GM12864 (cell line): ENCODE results near the gene TRIM58.

ENCODE experiments used
- DNase-seq: peaks from one replicate; pipeline ENCODE4 v3.0.0-alpha.2; 2011; ENCODE audit warnings: low read depth
- H3K4me3 ChIP-seq: 2 replicates; pipeline ENCODE4 v1.5.1; 2011; ENCODE audit warnings: mild to moderate bottlenecking, low read depth, low read length, control low read depth
- CTCF ChIP-seq: IDR thresholded peaks from 2 replicates; pipeline ENCODE4 v1.5.1; 2011; ENCODE audit warnings: low read depth, mild to moderate bottlenecking, moderate library complexity, low read length, control low read depth, inconsistent platforms; ENCODE audit errors: missing control alignments

TRIM58 gene

GRCh38 chr1:247906504-247907047 is 49.6 kb downstream of the TRIM58 start:
- no peak overlapping the region for H3K4me3 ChIP-seq
- TF ChIP-seq CTCF = no peak
- DNase-seq = no peak

DNA sequence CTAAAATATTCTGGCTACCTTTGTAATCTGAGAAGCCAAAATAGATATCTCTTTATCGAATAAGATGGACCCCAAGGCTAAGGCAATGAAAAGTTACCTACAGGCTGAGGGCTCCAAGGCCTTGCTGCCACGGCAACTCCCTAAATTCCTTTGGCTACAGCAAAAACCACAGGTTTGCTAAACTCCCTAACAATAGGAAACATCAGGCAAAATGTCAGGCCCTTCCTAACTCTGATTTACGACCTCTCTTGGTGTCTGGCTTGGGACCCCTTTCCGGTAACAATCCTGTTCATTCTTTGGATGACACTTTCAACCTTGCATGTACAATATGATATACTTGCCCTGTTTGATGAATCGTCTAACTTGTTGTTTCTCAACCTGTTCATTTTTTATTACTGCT is 51.8 kb downstream of the TRIM58 start:
- TF ChIP-seq CTCF = no peak
- DNase-seq = no peak
- no peak overlapping the region for H3K4me3 ChIP-seq

DNA sequence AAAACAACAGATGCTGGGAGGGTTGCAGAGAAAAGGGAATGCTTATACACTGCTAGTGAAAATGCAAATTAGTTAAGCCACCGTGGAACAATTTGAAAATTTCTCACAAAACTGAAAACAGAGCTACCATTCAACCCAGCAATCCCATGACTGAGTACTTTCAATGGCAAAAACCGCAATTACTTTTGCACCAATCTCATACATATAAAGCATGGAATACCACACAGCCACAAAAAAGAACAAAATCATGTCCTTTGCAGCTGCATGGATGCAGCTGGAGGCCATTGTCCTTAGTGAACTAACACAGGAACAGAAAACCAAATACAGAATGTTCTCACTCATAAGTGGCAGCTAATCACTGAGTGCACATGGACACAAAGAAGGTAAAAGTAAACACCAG is 56.8 kb downstream of the TRIM58 start:
- DNase-seq = no peak
- no peak for TF ChIP-seq CTCF
- H3K4me3 ChIP-seq = no peak overlapping the region

- DNase-seq = no peak
- no peak for TF ChIP-seq CTCF
- H3K4me3 ChIP-seq = no peak overlapping the region
Measured at GRCh38 chr1:247914941-247915662, 58.1 kb downstream of the TRIM58 start.

- no peak within 1 kb of the TSS for H3K4me3 ChIP-seq
- no peak for DNase-seq
- no peak for TF ChIP-seq CTCF
Measured at GRCh38 chr1:247919952-247920351, 63.0 kb downstream of the TRIM58 start, which contains the start of gene OR2T8. Gene OR2T8, plus strand, starts transcription at chr1:247920252. Its CDS starts 766 bp downstream, at chr1:247921018.

DNA sequence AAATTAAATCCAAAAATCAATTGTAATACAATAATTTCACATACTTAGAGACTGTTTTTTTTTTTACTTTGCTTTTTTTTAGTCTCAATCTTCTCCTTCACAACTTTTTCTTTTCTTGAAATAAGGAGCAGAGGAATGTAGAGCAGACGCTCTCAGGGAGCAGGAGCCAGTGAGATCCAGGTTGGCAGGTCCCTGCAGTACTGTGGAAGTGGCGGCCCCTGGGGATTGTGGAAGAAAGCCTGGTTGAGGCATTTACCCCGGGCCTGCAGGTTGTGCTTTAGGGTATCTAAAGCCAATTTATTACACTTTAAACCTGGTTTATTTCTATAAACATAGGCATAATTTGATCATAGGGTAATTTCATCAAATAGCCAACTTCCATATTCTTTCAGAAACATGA is 67.0 kb downstream of the TRIM58 start:
- no peak for TF ChIP-seq CTCF
- no peak overlapping the region for H3K4me3 ChIP-seq
- DNase-seq = no peak

- TF ChIP-seq CTCF = no peak
- no peak for DNase-seq
Measured at GRCh38 chr1:247924868-247925267, 67.9 kb downstream of the TRIM58 start, which contains the start of gene OR2AJ1. Gene OR2AJ1, plus strand, starts transcription at chr1:247924889. Its CDS starts 8,880 bp downstream, at chr1:247933769.

More at GRCh38 chr1:247924868-247925267, 67.9 kb downstream of the TRIM58 start, which contains the start of gene OR2AJ1:
- H3K4me3 ChIP-seq = no peak within 1 kb of the TSS
